HepG2 (cell line): ENCODE data around the gene CHKB. TPM values are rescaled to one million over a fixed set of nuclear protein-coding genes. Genes with fewer than 3 reads are reported as not detected.
A peak's percentile ranks its signal among the peaks of the same experiment; 100 is the strongest.

Experiments
- FOXJ3 ChIP-seq: sonication (generic); formaldehyde crosslinking; IDR thresholded peaks from 2 replicates; pipeline ENCODE4 v1.4.0; 2020; ENCODE audit warnings: missing genetic modification reagents, mild to moderate bottlenecking, borderline replicate concordance
- HOXA7 ChIP-seq: sonication (generic); formaldehyde crosslinking; IDR thresholded peaks from 2 replicates; pipeline ENCODE4 v1.8.1; 2022; ENCODE audit warnings: mild to moderate bottlenecking, missing genetic modification reagents, moderate library complexity
- ISX ChIP-seq: sonication (generic); formaldehyde crosslinking; conservative IDR thresholded peaks from 2 replicates; pipeline ENCODE4 v1.5.0; 2020; ENCODE audit warnings: missing genetic modification reagents
- JUN ChIP-seq: sonication (generic); formaldehyde crosslinking; IDR thresholded peaks from 2 replicates; pipeline ENCODE4 v1.4.0; 2020; ENCODE audit warnings: mild to moderate bottlenecking, missing genetic modification reagents
- JUND ChIP-seq: sonication (generic); formaldehyde crosslinking; IDR thresholded peaks from 2 replicates; pipeline ENCODE4 v1.8.0; 2022; ENCODE audit warnings: mild to moderate bottlenecking, missing genetic modification reagents
- KAT8 ChIP-seq: IDR thresholded peaks from 2 replicates; pipeline ENCODE4 v1.6.1; 2016; ENCODE audit warnings: missing genetic modification reagents, missing compliant biosample characterization
- KMT2B ChIP-seq: IDR thresholded peaks from 2 replicates; pipeline ENCODE4 v1.6.1; 2016; ENCODE audit warnings: missing genetic modification reagents, missing compliant biosample characterization
- MYC ChIP-seq: sonication (generic); formaldehyde crosslinking; IDR thresholded peaks from 2 replicates; pipeline ENCODE4 v1.9.0; 2021; ENCODE audit warnings: missing genetic modification reagents, borderline replicate concordance
- NFKB2 ChIP-seq: sonication (generic); formaldehyde crosslinking; IDR thresholded peaks from 2 replicates; pipeline ENCODE4 v1.4.0; 2020; ENCODE audit warnings: missing genetic modification reagents, borderline replicate concordance
- NPAS2 ChIP-seq: sonication (generic); formaldehyde crosslinking; IDR thresholded peaks from 2 replicates; pipeline ENCODE4 v1.8.0; 2022; ENCODE audit warnings: mild to moderate bottlenecking, missing genetic modification reagents, borderline replicate concordance
- SALL2 ChIP-seq: sonication (generic); formaldehyde crosslinking; IDR thresholded peaks from 2 replicates; pipeline ENCODE4 v1.8.1; 2023; ENCODE audit warnings: mild to moderate bottlenecking, missing genetic modification reagents, inconsistent platforms
- SMAD1 ChIP-seq: sonication (generic); formaldehyde crosslinking; IDR thresholded peaks from 2 replicates; pipeline ENCODE4 v1.4.0; 2020; ENCODE audit warnings: missing genetic modification reagents, low read depth, mild to moderate bottlenecking, borderline replicate concordance
- SRF ChIP-seq: IDR thresholded peaks from 2 replicates; pipeline ENCODE4 v1.6.1; 2011; ENCODE audit warnings: mild to moderate bottlenecking, low read depth, low read length, moderate library complexity
- TBX3 ChIP-seq: fragments of 450-650 bp; IDR thresholded peaks from 2 replicates; pipeline ENCODE4 v1.6.1; 2017; ENCODE audit warnings: antibody characterized with exemption, mild to moderate bottlenecking, inconsistent platforms, borderline replicate concordance
- WIZ ChIP-seq: sonication (generic); formaldehyde crosslinking; IDR thresholded peaks from 2 replicates; pipeline ENCODE4 v1.5.1; 2020; ENCODE audit warnings: mild to moderate bottlenecking, missing genetic modification reagents
- ZFP41 ChIP-seq: sonication (generic); formaldehyde crosslinking; IDR thresholded peaks from 2 replicates; pipeline ENCODE4 v1.4.0; 2020; ENCODE audit warnings: mild to moderate bottlenecking, missing genetic modification reagents, borderline replicate concordance
- ZNF20 ChIP-seq: sonication (generic); formaldehyde crosslinking; IDR thresholded peaks from 2 replicates; pipeline ENCODE4 v1.4.0; 2020; ENCODE audit warnings: mild to moderate bottlenecking, moderate library complexity, missing genetic modification reagents
- ZNF207 ChIP-seq: fragments of 450-650 bp; IDR thresholded peaks from 2 replicates; pipeline ENCODE4 v1.6.1; 2016; ENCODE audit warnings: antibody characterized with exemption, borderline replicate concordance
- ZNF367 ChIP-seq: sonication (generic); formaldehyde crosslinking; IDR thresholded peaks from 2 replicates; pipeline ENCODE4 v1.4.0; 2020; ENCODE audit warnings: missing genetic modification reagents, borderline replicate concordance
- ZNF431 ChIP-seq: sonication (generic); formaldehyde crosslinking; IDR thresholded peaks from 2 replicates; pipeline ENCODE4 v1.9.0; 2022; ENCODE audit warnings: missing genetic modification reagents, low read depth, mild to moderate bottlenecking, borderline replicate concordance
- ZNF451 ChIP-seq: sonication (generic); formaldehyde crosslinking; IDR thresholded peaks from 2 replicates; pipeline ENCODE4 v1.5.0; 2020; ENCODE audit warnings: mild to moderate bottlenecking, missing genetic modification reagents
- ZNF614 ChIP-seq: IDR thresholded peaks from 2 replicates; pipeline ENCODE4 v1.6.1; 2018; ENCODE audit warnings: missing biosample characterization, missing genetic modification reagents, inconsistent platforms, borderline replicate concordance
- ZNF644 ChIP-seq: IDR thresholded peaks from 2 replicates; pipeline ENCODE4 v1.6.1; 2016; ENCODE audit warnings: low read depth
- ZNF713 ChIP-seq: sonication (generic); formaldehyde crosslinking; IDR thresholded peaks from 2 replicates; pipeline ENCODE4 v1.4.0; 2020; ENCODE audit warnings: mild to moderate bottlenecking, missing genetic modification reagents
- ZNF777 ChIP-seq: sonication (generic); formaldehyde crosslinking; IDR thresholded peaks from 2 replicates; pipeline ENCODE4 v1.4.0; 2020; ENCODE audit warnings: missing genetic modification reagents
- ZNF790 ChIP-seq: sonication (generic); formaldehyde crosslinking; IDR thresholded peaks from 2 replicates; pipeline ENCODE4 v1.8.0; 2022; ENCODE audit warnings: missing genetic modification reagents, mild to moderate bottlenecking, borderline replicate concordance
- ZNF850 ChIP-seq: sonication (generic); formaldehyde crosslinking; conservative IDR thresholded peaks from 2 replicates; pipeline ENCODE4 v1.9.0; 2021; ENCODE audit warnings: mild to moderate bottlenecking, missing genetic modification reagents
- ZSCAN30 ChIP-seq: sonication (generic); formaldehyde crosslinking; IDR thresholded peaks from 2 replicates; pipeline ENCODE4 v1.5.0; 2020; ENCODE audit warnings: mild to moderate bottlenecking, missing genetic modification reagents
- ZSCAN9 ChIP-seq: IDR thresholded peaks from 2 replicates; pipeline ENCODE4 v1.6.1; 2016; ENCODE audit warnings: borderline replicate concordance
- polyA plus RNA-seq, 8 experiments: library from polyadenylated mRNA; depleted of rRNA in 3 of 8; stranded (reverse) in 7 of 8; unstranded in 1 of 8; fragments of >200 nt; fragmentation: Illumina TruSeq in 4 of 8; extraction: Trizol in 4 of 8; gene quantifications; 2 replicates each; pipeline versions ENCODE4 v1.2.1 to v1.2.3, GENCODE V29; 2011 to 2016; ENCODE audit warnings: low read depth in 4 of 8, missing spikeins in 1 of 8, mixed read lengths in 1 of 8; ENCODE audit not compliant: insufficient read depth in 1 of 8
- total RNA-seq, 5 experiments: library from RNA; depleted of rRNA; stranded (reverse); fragments of >200 nt; fragmentation: Illumina TruSeq; extraction: Trizol; gene quantifications; 2 replicates each; pipeline ENCODE4 v1.2.3, GENCODE V29; 2016; ENCODE audit warnings: low read depth in 1 of 5
- TF ChIP-seq, protein P1 (sequence below): sonication (generic); formaldehyde crosslinking; IDR thresholded peaks from 2 replicates; pipeline ENCODE4 v1.4.0; 2020; ENCODE audit warnings: missing genetic modification reagents

CHKB gene
- total and polyA plus RNA-seq, 2 of the 13 experiments (the other 11 are each of a cell fraction or from before 2014, with no cell fraction given): 24.5 to 42.7 TPM

DNA sequence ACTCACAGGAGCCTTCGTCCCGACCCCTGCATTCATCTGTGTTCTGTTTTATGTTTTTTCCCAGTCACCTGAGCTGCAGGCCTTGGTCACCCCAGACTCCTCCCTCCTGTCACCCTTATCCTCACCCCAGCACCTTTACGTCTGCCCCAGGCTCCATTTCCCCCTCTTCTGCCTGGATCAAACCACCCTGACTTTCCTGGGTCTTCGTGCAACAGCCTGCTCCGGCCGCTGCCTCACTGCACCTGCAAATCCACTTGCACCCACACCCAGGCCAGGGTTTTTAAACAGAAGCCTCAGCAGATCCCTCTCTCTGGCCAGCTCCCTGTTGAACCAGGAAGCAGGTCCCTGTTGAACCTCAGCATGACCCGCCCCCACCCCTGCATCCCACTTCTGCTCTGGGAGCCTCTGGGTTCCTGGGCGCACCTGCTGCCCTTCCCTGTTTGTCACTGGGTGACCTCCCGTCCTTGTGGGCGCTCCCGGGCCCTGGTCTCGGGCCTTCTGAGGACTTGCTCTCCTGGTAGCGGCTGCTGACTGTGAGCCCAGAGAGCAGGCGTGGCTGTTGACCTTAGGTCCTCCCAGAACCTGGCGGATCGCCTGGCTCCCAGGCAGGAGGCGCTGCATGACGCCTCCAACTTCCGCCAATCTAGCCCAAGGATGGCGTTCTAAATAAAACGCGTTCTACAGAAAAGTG, 30.8 kb upstream of the CHKB start (continued):
- no peak for TF ChIP-seq JUND
- TF ChIP-seq ZNF451 (CRISPR knock-in tag): no peak
- TF ChIP-seq TBX3: no peak
- TF ChIP-seq ZNF713 (CRISPR knock-in tag): 0 out of 2 replicates have a peak, but pooled peaks have one; percentile 62
- TF ChIP-seq JUN: no peak
- TF ChIP-seq ZNF614 (CRISPR knock-in tag): no peak
- no peak for TF ChIP-seq SMAD1 (CRISPR knock-in tag)
- TF ChIP-seq NFKB2 (CRISPR knock-in tag): no peak; the same call in 1 of the 2 replicates
- no peak for TF ChIP-seq ZNF20 (CRISPR knock-in tag)
- TF ChIP-seq FOXJ3 (CRISPR knock-in tag): no peak
- no peak for TF ChIP-seq ZNF644 (CRISPR knock-in tag)
- TF ChIP-seq WIZ (CRISPR knock-in tag): no peak
- TF ChIP-seq, protein P1, sequence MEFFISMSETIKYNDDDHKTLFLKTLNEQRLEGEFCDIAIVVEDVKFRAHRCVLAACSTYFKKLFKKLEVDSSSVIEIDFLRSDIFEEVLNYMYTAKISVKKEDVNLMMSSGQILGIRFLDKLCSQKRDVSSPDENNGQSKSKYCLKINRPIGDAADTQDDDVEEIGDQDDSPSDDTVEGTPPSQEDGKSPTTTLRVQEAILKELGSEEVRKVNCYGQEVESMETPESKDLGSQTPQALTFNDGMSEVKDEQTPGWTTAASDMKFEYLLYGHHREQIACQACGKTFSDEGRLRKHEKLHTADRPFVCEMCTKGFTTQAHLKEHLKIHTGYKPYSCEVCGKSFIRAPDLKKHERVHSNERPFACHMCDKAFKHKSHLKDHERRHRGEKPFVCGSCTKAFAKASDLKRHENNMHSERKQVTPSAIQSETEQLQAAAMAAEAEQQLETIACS (CRISPR knock-in tag): no peak
- TF ChIP-seq ZNF431 (CRISPR knock-in tag): no peak
- no peak for TF ChIP-seq ZNF367
- no peak for TF ChIP-seq ISX (CRISPR knock-in tag)
- TF ChIP-seq SRF: no peak
- TF ChIP-seq ZNF790 (CRISPR knock-in tag): no peak
- TF ChIP-seq ZSCAN30: no peak
- no peak for TF ChIP-seq HOXA7 (CRISPR knock-in tag)
- no peak for TF ChIP-seq ZSCAN9 (CRISPR knock-in tag)
- TF ChIP-seq SALL2: no peak
- no peak for TF ChIP-seq KMT2B (CRISPR knock-in tag)
- TF ChIP-seq ZNF850 (CRISPR knock-in tag): no peak
- TF ChIP-seq ZNF777 (CRISPR knock-in tag): peak; percentile 41; the same call in 1 of the 2 replicates
- no peak for TF ChIP-seq ZNF207
- TF ChIP-seq NPAS2: no peak
- peak; percentile 45; the same call in 1 of the 2 replicates for TF ChIP-seq KAT8 (CRISPR knock-in tag)
- no peak for TF ChIP-seq ZFP41
- peak; percentile 46; the same call in 1 of the 2 replicates for TF ChIP-seq MYC (CRISPR knock-in tag)
